Epithelial cell of esophagus (primary cell): Measurements from ENCODE around the gene PPP2R2C.

Experiments
- DNase-seq: peaks from one replicate; pipeline ENCODE4 v3.0.0; 2010; ENCODE audit warnings: low read depth
- H3K4me3 ChIP-seq: 2 replicates; pipeline ENCODE4 v1.5.1; 2011; ENCODE audit warnings: mild to moderate bottlenecking, low read length, control low read depth
- TF ChIP-seq, protein P1 (sequence below): IDR thresholded peaks from 2 replicates; pipeline ENCODE4 v1.5.1; 2011; ENCODE audit warnings: low read depth, mild to moderate bottlenecking, low read length, control low read depth, inconsistent platforms; ENCODE audit not compliant: insufficient read depth; ENCODE audit errors: missing control alignments

PPP2R2C gene

DNA sequence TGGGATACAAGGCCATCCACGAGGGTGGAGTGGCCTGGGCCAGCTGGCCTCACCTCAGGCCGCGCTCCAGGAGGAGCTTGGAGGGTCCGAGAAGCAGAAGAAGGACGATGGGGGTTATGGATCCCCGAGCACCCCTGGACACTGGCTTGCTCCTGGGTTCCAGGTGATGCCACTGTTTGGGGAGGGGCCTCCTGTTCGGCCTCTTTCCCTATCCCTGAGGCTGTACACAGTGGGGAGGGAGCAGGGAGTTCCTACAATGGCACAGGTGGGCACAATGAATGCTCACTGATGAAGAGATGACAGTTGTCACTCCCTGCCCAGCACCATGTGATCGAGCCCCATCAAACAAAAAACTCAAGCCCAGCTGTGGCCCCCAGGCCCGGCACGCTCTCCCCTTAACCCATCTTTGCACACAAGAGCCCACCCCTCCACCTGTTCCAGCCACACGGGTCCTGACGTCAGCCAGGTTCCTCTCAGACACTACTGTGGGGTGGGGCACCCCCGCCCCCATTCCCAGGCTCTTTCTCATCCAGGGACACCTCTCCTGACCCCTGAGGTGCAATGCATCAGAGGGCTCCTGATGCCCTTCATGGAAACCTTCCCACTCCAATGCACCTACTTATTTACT lies 132.5 kb downstream of the PPP2R2C start:
- no peak overlapping the region for H3K4me3 ChIP-seq
- no peak for DNase-seq
- TF ChIP-seq, protein P1, sequence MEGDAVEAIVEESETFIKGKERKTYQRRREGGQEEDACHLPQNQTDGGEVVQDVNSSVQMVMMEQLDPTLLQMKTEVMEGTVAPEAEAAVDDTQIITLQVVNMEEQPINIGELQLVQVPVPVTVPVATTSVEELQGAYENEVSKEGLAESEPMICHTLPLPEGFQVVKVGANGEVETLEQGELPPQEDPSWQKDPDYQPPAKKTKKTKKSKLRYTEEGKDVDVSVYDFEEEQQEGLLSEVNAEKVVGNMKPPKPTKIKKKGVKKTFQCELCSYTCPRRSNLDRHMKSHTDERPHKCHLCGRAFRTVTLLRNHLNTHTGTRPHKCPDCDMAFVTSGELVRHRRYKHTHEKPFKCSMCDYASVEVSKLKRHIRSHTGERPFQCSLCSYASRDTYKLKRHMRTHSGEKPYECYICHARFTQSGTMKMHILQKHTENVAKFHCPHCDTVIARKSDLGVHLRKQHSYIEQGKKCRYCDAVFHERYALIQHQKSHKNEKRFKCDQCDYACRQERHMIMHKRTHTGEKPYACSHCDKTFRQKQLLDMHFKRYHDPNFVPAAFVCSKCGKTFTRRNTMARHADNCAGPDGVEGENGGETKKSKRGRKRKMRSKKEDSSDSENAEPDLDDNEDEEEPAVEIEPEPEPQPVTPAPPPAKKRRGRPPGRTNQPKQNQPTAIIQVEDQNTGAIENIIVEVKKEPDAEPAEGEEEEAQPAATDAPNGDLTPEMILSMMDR = no peak

DNA sequence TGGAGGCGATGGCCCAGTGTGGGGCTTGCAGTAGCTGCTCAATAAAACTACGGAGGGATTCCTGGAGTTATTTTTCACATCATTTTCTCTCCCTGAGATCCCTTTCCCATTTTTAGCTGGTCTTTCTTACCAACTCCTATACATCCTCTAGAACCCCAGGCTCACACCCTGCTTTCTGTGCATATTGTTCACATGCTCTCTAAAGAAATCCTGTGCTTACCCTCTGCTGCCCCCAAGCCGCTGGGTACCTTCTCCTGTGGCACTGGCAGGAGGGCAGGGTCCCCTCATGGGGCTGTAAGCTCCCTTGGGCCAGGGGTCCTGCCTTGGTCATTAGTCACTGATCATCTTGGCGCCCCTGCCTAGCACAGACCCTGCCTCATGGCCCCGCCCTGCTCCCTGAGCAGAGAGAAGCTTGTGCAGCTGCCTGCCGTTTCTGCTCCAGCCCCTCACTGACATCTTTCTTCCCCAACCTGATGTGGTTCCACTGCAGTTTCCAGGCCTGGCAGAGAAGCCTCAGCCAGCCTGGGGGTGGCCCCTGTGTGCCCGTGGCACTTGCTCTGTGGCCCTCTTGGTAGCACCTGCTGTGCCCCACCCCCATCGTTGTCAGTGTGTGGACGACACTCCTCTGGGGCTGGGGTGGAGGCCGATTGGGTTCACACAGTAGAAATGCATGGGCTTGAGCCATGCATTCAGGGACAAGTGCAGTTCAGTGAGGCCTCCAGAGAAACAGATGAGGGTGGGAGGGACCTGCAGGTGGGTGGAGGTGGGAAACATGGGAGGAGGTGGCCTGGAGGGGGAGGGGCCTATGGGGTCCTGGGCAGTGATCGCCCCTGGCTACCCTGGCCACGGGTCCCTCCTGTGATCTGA lies 133.2 kb downstream of the PPP2R2C start:
- H3K4me3 ChIP-seq = no peak overlapping the region
- DNase-seq = no peak
- TF ChIP-seq, protein P1 = no peak

DNA sequence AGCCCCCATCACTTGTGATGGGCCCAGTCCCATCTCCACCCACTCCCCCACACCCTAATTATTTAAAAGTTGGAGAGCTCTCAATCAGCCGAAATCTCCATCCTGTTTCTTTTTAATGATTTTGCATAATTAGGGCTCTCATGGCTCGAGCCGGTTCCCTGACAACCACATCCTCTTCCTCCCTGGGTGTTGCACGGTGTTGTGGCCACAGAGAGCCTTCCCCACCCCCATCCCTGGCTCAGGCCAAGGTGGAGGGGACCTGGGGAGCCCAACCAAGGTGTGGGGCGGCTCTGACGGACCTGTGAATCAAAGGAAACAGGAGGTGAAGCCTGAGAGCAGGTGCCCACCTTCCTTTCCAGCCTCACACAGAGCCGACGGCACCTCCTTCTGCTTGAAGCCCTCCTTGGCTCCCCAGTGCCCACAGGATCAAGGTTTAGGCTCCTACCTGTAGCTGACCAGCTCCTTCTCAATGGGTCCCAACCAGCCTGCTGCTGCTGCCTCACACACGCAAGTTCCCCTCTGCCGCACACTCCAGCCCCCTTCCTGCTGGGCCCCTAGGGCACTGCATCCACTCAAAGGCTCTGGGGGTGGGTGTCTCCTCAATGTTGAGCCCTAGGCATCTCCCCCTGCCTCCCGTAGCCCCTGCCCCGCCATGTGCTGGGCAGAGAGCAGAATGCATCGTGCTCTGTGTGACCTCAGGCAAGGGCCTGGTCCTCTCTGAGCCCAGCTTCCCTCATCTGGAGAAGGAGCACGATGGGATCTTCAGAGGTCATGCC lies 134.1 kb downstream of the PPP2R2C start:
- no peak overlapping the region for H3K4me3 ChIP-seq
- no peak for DNase-seq
- TF ChIP-seq, protein P1 = no peak

DNA sequence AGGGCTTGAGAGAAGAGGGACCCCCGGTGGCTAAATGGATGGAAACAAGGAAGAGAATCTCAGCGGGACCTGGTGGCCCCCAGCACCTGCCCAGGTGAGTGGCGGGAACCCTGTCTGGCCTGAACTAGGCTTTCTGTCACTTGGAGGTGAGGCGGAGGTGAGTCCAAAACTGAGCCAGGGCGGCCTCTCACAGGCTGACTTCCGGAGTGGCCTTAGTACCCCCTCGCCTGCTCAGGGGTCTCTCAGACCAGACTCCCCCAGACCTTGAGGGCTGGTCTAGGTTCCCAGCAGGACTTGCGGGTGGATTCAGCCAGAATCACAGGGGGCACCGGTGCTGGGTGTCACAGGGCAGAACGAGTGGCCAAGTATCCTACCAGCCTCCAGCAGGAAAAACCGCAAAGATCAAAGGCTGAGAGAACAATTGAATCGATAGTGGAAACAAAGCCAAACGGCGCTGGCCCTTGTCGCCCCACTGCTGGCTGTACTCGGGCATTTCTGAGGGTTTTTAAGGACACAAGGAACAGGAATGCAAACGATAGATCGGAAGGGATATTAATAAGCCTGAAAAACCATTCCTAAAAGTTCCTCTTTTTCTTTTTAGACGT lies 135.0 kb downstream of the PPP2R2C start:
- TF ChIP-seq, protein P1 = no peak
- no peak for DNase-seq
- no peak overlapping the region for H3K4me3 ChIP-seq

DNA sequence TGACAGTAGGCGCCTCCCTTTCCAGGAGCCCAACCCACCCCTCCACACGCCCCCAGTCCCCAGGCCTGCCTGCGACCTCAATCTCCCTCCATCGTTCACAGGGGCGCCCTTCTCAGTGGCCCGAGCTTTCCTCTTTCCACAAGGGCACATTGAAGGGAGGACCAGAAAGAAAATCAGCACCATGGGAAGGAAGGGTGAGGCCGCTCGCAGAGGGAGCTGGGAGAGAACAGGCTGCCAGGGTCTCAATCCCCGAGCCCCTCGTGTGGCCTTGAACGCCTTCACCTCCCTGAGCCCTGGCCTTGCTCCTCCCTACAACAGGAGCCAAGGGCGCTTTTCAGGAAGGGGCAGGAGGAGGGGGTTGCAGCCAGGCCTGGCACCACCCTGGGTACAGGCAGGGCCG lies 136.2 kb downstream of the PPP2R2C start:
- H3K4me3 ChIP-seq = no peak overlapping the region
- TF ChIP-seq, protein P1 = no peak
- no peak for DNase-seq

DNA sequence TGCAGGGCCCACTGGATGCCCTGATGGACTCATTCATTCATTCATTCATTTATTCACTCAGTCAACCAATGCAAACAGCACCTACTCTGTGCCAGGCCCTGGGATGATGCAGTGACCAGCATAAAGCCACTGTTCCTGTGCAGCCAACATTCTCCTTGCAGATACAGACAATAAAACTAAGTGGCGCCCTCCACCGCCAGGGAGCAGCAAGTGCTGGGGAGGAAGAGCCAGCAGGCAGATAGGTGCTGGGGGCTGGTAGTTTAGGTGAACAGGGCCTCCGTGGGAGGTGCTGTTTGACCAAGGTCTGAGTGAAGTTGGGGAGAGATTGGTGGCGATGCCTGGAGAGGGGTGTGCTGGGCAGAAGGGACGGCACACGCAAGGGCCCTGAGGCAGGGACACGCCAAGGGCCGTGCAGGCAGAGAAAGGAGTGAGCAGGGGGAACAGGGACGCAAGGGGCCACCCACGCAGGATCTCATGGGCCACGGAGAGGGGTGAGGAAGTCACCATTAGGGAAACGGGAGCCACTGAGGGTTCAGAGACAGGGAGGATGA lies 137.3 kb downstream of the PPP2R2C start:
- no peak overlapping the region for H3K4me3 ChIP-seq
- TF ChIP-seq, protein P1 = no peak
- DNase-seq = no peak
